GM12878 (cell line): ENCODE measurements around the gene P4HA3. TPM values are rescaled to one million over a fixed set of nuclear protein-coding genes. Genes with fewer than 3 reads are reported as not detected.

ENCODE experiments used
- ATAC-seq: fragments of 200-7000 bp; cut with Tn5 transposase; 3 replicates; pipeline ENCODE4 v1.9.1; 2020; ENCODE audit warnings: mild to moderate bottlenecking, moderate library complexity
- BruUV-seq: library from RNA; stranded (reverse); fragments of 400-500 nt; replicated peaks from 2 replicates; lab custom pipeline; 2021; lab: Mats Ljungman, UMichigan
- CTCF ChIA-PET: fragments of 300-600 bp; sonication (Branson Sonifier 250); formaldehyde crosslinking; extraction: SDS; loops from one replicate; lab custom pipeline; 2021; ENCODE audit warnings: inconsistent platforms; lab: Yijun Ruan, JAX
- POLR2A ChIA-PET: fragments of 350-600 bp; formaldehyde crosslinking; extraction: SDS; loops from one replicate; lab custom pipeline; 2021; ENCODE audit warnings: inconsistent platforms; lab: Charles Lee
- RAD21 ChIA-PET: fragments of 300-600 bp; sonication (Branson Sonifier 250); formaldehyde crosslinking; loops from one replicate; lab custom pipeline; 2023; ENCODE audit warnings: antibody characterized with exemption; ENCODE audit not compliant: unreplicated experiment; lab: Charles Lee
- SMC1A ChIA-PET: fragments of 300-600 bp; sonication (Branson Sonifier 250); formaldehyde crosslinking; loops from one replicate; lab custom pipeline; 2023; ENCODE audit not compliant: unreplicated experiment, uncharacterized antibody; lab: Charles Lee
- DNase-seq: peaks from one replicate; pipeline ENCODE4 v3.0.0-alpha.2; 2011; ENCODE audit warnings: low read depth, low spot score
- FAIRE-seq: peaks from 3 replicates; lab custom pipeline; 2011; peaks lifted over from hg19 to GRCh38; lab: Jason Lieb, UNC
- H2AFZ ChIP-seq: 2 replicates; pipeline ENCODE4 v1.6.0; 2011; ENCODE audit warnings: low read depth, low read length, control low read depth; ENCODE audit not compliant: control insufficient read depth
- H3K27ac ChIP-seq: 2 replicates; pipeline ENCODE4 v1.5.1; 2011; ENCODE audit warnings: control low read depth; ENCODE audit not compliant: control insufficient read depth, insufficient read depth
- H3K27me3 ChIP-seq, 2 experiments: replicated peaks in 1 of 2; 2 replicates each; pipeline versions ENCODE4 v1.6.0 to v1.6.1; 2011; ENCODE audit warnings: low read length in 1 of 2; ENCODE audit not compliant: control insufficient read depth in 2 of 2, insufficient read depth in 2 of 2
- H3K36me3 ChIP-seq, 2 experiments: 2 replicates each; pipeline ENCODE4 v1.5.1; 2011; ENCODE audit warnings: low read length in 1 of 2; ENCODE audit not compliant: control insufficient read depth in 2 of 2, insufficient read depth in 2 of 2
- H3K4me1 ChIP-seq: 2 replicates; pipeline ENCODE4 v1.6.1; 2011; ENCODE audit warnings: mild to moderate bottlenecking, low read length, moderate library complexity, mixed read lengths; ENCODE audit not compliant: control insufficient read depth, insufficient read depth
- H3K4me2 ChIP-seq: 2 replicates; pipeline ENCODE4 v1.6.0; 2011; ENCODE audit warnings: control low read depth; ENCODE audit not compliant: control insufficient read depth, insufficient read depth
- H3K4me3 ChIP-seq: fragments of 200-600 bp; sonication (generic); 2 replicates; pipeline ENCODE4 v1.5.1; 2016
- H3K79me2 ChIP-seq: 2 replicates; pipeline ENCODE4 v1.6.0; 2011; ENCODE audit warnings: low read length; ENCODE audit not compliant: control insufficient read depth, insufficient read depth
- H3K9ac ChIP-seq: 2 replicates; pipeline ENCODE4 v1.8.0; 2011; ENCODE audit warnings: low read length, control low read depth, mixed read lengths; ENCODE audit not compliant: control insufficient read depth, insufficient read depth
- H3K9me3 ChIP-seq: replicated peaks from 3 replicates; pipeline ENCODE4 v1.5.1; 2011; ENCODE audit warnings: mild to moderate bottlenecking, low read length; ENCODE audit not compliant: control insufficient read depth, insufficient read depth
- H4K20me1 ChIP-seq: 2 replicates; pipeline ENCODE4 v1.6.0; 2011; ENCODE audit not compliant: control insufficient read depth, insufficient read depth
- CHD4 ChIP-seq: fragments of 200-600 bp; sonication (generic); IDR thresholded peaks from 2 replicates; pipeline ENCODE4 v1.6.1; 2016; ENCODE audit warnings: mild to moderate bottlenecking
- KAT2A ChIP-seq: conservative IDR thresholded peaks from 2 replicates; pipeline ENCODE4 v1.6.1; 2011; ENCODE audit warnings: low read depth, low read length; ENCODE audit not compliant: control insufficient read depth
- RAD51 ChIP-seq: fragments of 450-650 bp; IDR thresholded peaks from 2 replicates; pipeline ENCODE4 v1.6.1; 2016; ENCODE audit warnings: moderate library complexity, mild to moderate bottlenecking, inconsistent platforms
- SMARCA5 ChIP-seq: fragments of 450-650 bp; IDR thresholded peaks from 2 replicates; pipeline ENCODE4 v1.6.1; 2017; ENCODE audit warnings: mild to moderate bottlenecking
- SMC3 ChIP-seq: IDR thresholded peaks from 2 replicates; pipeline ENCODE4 v1.6.1; 2011; ENCODE audit warnings: low read length, improper control_type of control experiment, borderline replicate concordance
- TAF1 ChIP-seq: IDR thresholded peaks from 2 replicates; pipeline ENCODE4 v1.6.1; 2011; ENCODE audit warnings: mild to moderate bottlenecking, low read depth, low read length, borderline replicate concordance
- YY1 ChIP-seq: IDR thresholded peaks from 2 replicates; pipeline ENCODE4 v1.6.1; 2011; ENCODE audit warnings: low read depth, mild to moderate bottlenecking, low read length
- WGBS: methylation state at CpG from one replicate; pipeline ENCODE4 v1.1.6; 2016; ENCODE audit warnings: low lambda C conversion rate; ENCODE audit not compliant: insufficient replicate concordance, insufficient coverage; ENCODE audit errors: missing lambda C conversion rate; 5-methylcytosine and 5-hydroxymethylcytosine counted together
- in situ Hi-C: fragments of 300-500 bp; cut with MboI; formaldehyde crosslinking; loops from 9 replicates; pipeline ENCODE4 v1.14.3; 2018; ENCODE audit warnings: mixed read lengths
- intact Hi-C: fragments of 100-400 bp; cut with micrococcal nuclease; formaldehyde crosslinking; loops from one replicate; pipeline ENCODE4 v1.14.2; 2022; ENCODE audit not compliant: unreplicated experiment
- polyA plus RNA-seq, 11 experiments: library from polyadenylated mRNA; depleted of rRNA in 4 of 11; unstranded in 6 of 11; stranded (reverse) in 5 of 11; fragments of >200 nt; fragmentation: Nextera tagmentation in 4 of 11; fragmentation: Illumina TruSeq in 1 of 11; extraction: Ambion mirVana in 4 of 11; extraction: Trizol in 1 of 11; gene quantifications; 1 replicate in 1 of 11; 2 replicates in 10 of 11; pipeline versions ENCODE4 v1.2.1 to v1.2.3, GENCODE V29; 2011 to 2016; ENCODE audit warnings: inconsistent platforms in 2 of 11, missing spikeins in 2 of 11, low read depth in 1 of 11
- total RNA-seq, 4 experiments: library from RNA; depleted of rRNA in 3 of 4; stranded (reverse); fragments of >200 nt in 3 of 4; fragmentation: Illumina TruSeq in 1 of 4; extraction: Trizol in 1 of 4; gene quantifications; 2 replicates each; pipeline versions ENCODE4 v1.2.1 to v1.2.3, GENCODE V29; 2013 to 2021
- TF ChIP-seq, protein P1 (sequence below): IDR thresholded peaks from 2 replicates; pipeline ENCODE4 v1.6.1; 2011; ENCODE audit warnings: low read depth, mild to moderate bottlenecking, low read length, moderate library complexity, borderline replicate concordance; ENCODE audit errors: extremely low read depth
- TF ChIP-seq, protein P2 (sequence below): fragments of 450-650 bp; IDR thresholded peaks from 2 replicates; pipeline ENCODE4 v1.6.1; 2017; ENCODE audit warnings: mild to moderate bottlenecking

The P4HA3 gene
- total and polyA plus RNA-seq, 10 of the 15 experiments (the other 5 are each of a cell fraction or from before 2014, with no cell fraction given), result 0.08 TPM; not detected in 9

DNA sequence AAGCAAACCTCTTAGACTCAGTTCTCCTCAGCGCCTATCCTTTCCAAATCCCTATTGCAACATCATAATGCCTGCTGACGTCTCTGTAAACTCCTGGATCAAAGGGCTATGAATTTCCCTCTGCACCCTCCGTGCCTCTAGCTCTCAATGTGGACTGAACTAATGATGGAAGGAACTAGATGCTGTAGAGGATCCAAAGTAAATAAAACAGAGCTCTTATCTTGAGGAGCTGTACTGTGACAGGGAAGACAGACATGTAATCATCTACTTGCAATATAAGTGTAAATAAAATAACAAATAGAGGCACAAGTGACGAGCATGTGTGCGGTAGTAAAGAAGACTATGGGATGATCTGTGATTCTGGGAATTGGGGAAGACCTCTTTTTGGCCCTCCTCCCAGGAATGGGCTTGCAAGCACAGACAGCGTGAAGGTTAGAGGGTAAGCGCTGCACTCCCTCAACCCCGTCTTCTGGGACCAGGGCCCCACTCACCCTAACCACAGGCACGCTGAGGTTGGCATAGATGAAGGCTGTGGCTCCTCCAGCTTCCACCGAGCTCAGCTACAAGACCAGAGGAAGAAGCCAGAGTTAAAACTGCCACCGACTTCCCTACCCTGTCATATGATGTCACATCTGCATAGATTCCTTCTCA lies 42.2 kb downstream of the P4HA3 start:
- intact Hi-C loops, result no loop called here
- Histone ChIP-seq H3K4me2 (no peak overlapping the region), H2AFZ (no peak overlapping the region), H3K4me1 (no peaks in the 10 kb centered on the region), H3K9ac (no peak overlapping the region), H3K79me2 (no peaks in the 10 kb centered on the region), H3K27me3 (peaks cover 0 to 6% of the 10 kb centered on the region in 2 experiments; a peak in 2 of 4 replicates), H4K20me1 (no peaks in the 10 kb centered on the region), H3K4me3 (no peak overlapping the region), H3K36me3 (no peaks in the 10 kb centered on the region), H3K27ac (no peak overlapping the region), H3K9me3 (no peaks in the 10 kb centered on the region)
- no TSS peak for BruUV-seq
- SMC1A ChIA-PET, result interaction anchor here (1.4 kb wide), 1 partner anchor 14 kb away, joined by 5 read pairs; no protein-coding TSS in a partner anchor
- FAIRE-seq, result no peak
- RAD21 ChIA-PET, result no interaction called here
- DNase-seq, result no peak
- WGBS, result 23% methylated on average over 11 of the region's 11 CpGs
- ATAC-seq, result no peak
- TF ChIP-seq, protein P1, sequence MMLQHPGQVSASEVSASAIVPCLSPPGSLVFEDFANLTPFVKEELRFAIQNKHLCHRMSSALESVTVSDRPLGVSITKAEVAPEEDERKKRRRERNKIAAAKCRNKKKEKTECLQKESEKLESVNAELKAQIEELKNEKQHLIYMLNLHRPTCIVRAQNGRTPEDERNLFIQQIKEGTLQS, result no peak
- TF ChIP-seq TAF1 (no peak), SMC3 (no peak), YY1 (no peak), RAD51 (no peak), KAT2A (no peak), CHD4 (no peak), SMARCA5 (no peak)
- TF ChIP-seq, protein P2, sequence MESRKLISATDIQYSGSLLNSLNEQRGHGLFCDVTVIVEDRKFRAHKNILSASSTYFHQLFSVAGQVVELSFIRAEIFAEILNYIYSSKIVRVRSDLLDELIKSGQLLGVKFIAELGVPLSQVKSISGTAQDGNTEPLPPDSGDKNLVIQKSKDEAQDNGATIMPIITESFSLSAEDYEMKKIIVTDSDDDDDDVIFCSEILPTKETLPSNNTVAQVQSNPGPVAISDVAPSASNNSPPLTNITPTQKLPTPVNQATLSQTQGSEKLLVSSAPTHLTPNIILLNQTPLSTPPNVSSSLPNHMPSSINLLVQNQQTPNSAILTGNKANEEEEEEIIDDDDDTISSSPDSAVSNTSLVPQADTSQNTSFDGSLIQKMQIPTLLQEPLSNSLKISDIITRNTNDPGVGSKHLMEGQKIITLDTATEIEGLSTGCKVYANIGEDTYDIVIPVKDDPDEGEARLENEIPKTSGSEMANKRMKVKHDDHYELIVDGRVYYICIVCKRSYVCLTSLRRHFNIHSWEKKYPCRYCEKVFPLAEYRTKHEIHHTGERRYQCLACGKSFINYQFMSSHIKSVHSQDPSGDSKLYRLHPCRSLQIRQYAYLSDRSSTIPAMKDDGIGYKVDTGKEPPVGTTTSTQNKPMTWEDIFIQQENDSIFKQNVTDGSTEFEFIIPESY, result no peak
- CTCF ChIA-PET, result interaction anchor here (1.6 to 4.5 kb wide), 2 partner anchors 14 to 52 kb away, joined by 5 to 22 read pairs; no protein-coding TSS in a partner anchor
- POLR2A ChIA-PET, result no interaction called here
- in situ Hi-C loops, result no loop called here
